Lower leg skin (tissue), 3 donors: ENCODE measurements around the gene HOXB9.

Experiments
- CTCF ChIP-seq, 3 donors: fragments of 450-650 bp; IDR thresholded peaks; one replicate each; pipeline ENCODE4 v1.5.1; 2016; ENCODE audit warnings: antibody characterized with exemption in 3 of 3, mild to moderate bottlenecking in 3 of 3, moderate library complexity in 2 of 3
- POLR2A ChIP-seq, 2 donors: fragments of 450-650 bp; IDR thresholded peaks; one replicate each; pipeline ENCODE4 v1.6.1; 2016 to 2017; ENCODE audit warnings: antibody characterized with exemption in 2 of 2, mild to moderate bottlenecking in 1 of 2, moderate library complexity in 1 of 2

- TF ChIP-seq CTCF (IDR thresholded peaks at IDR 0.05) (no peak), POLR2A (IDR thresholded peaks at IDR 0.05) (no peak)
Measured at GRCh38 chr17:48642059-48642842, 16.1 kb upstream of the HOXB9 start.
